HepG2 (cell line): ENCODE data around the gene CASKIN2.
A peak's percentile ranks its signal among the peaks of the same experiment; 100 is the strongest.

Experiments
- ATF1 ChIP-seq: IDR thresholded peaks from 2 replicates; pipeline ENCODE4 v1.6.1; 2016; ENCODE audit warnings: mild to moderate bottlenecking, control low read depth
- BCL3 ChIP-seq: sonication (generic); formaldehyde crosslinking; IDR thresholded peaks from 2 replicates; pipeline ENCODE4 v1.5.1; 2020; ENCODE audit warnings: mild to moderate bottlenecking, missing genetic modification reagents, moderate library complexity
- CTCF ChIP-seq: sonication (generic); formaldehyde crosslinking; IDR thresholded peaks from 2 replicates; pipeline ENCODE4 v1.5.0; 2020; ENCODE audit warnings: mild to moderate bottlenecking, missing genetic modification reagents, moderate library complexity
- HNRNPL ChIP-seq: fragments of 200-400 bp; formaldehyde crosslinking; IDR thresholded peaks from 2 replicates; pipeline ENCODE4 v1.6.1; 2017; ENCODE audit warnings: mild to moderate bottlenecking, low read depth, low read length
- HNRNPUL1 ChIP-seq: fragments of 200-400 bp; formaldehyde crosslinking; IDR thresholded peaks from 2 replicates; pipeline ENCODE4 v1.6.1; 2017; ENCODE audit warnings: low read depth, mild to moderate bottlenecking, low read length, moderate library complexity
- MXI1 ChIP-seq: IDR thresholded peaks from 3 replicates; pipeline ENCODE4 v1.6.1; 2012; ENCODE audit warnings: low read depth, low read length, inconsistent platforms, borderline replicate concordance
- NFE2 ChIP-seq: sonication (generic); formaldehyde crosslinking; IDR thresholded peaks from 2 replicates; pipeline ENCODE4 v1.4.0; 2020; ENCODE audit warnings: missing genetic modification reagents
- NFE2L1 ChIP-seq: sonication (generic); formaldehyde crosslinking; IDR thresholded peaks from 2 replicates; pipeline ENCODE4 v1.4.0; 2020; ENCODE audit warnings: missing genetic modification reagents, mild to moderate bottlenecking, borderline replicate concordance
- NR2C2 ChIP-seq: sonication (generic); formaldehyde crosslinking; IDR thresholded peaks from 2 replicates; pipeline ENCODE4 v1.4.0; 2020; ENCODE audit warnings: missing genetic modification reagents, mild to moderate bottlenecking, moderate library complexity, borderline replicate concordance
- POLR2AphosphoS5 ChIP-seq: IDR thresholded peaks from 2 replicates; pipeline ENCODE4 v1.6.1; 2012; ENCODE audit warnings: low read depth, low read length
- ZBTB2 ChIP-seq: sonication (generic); formaldehyde crosslinking; IDR thresholded peaks from 2 replicates; pipeline ENCODE4 v1.8.0; 2022; ENCODE audit warnings: low read depth, missing genetic modification reagents
- ZNF574 ChIP-seq: sonication (generic); formaldehyde crosslinking; IDR thresholded peaks from 2 replicates; pipeline ENCODE4 v1.4.0; 2020; ENCODE audit warnings: missing genetic modification reagents
- ZNF589 ChIP-seq: sonication (generic); formaldehyde crosslinking; conservative IDR thresholded peaks from 2 replicates; pipeline ENCODE4 v1.8.0; 2022; ENCODE audit warnings: mild to moderate bottlenecking, moderate library complexity, missing genetic modification reagents

- TF ChIP-seq POLR2AphosphoS5 = no peak
- TF ChIP-seq ZNF589 (CRISPR knock-in tag) = peak; percentile 48; the same call in 1 of the 2 replicates
- TF ChIP-seq ZBTB2 = no peak
- no peak for TF ChIP-seq NR2C2 (CRISPR knock-in tag)
- TF ChIP-seq NFE2 (CRISPR knock-in tag) = no peak
- TF ChIP-seq MXI1 = no peak
- TF ChIP-seq BCL3 (CRISPR knock-in tag) = 0 out of 2 replicates have a peak, but pooled peaks have one; percentile 41
- TF ChIP-seq HNRNPUL1 = no peak
- TF ChIP-seq HNRNPL = 0 out of 2 replicates have a peak, but pooled peaks have one; percentile 18
- no peak for TF ChIP-seq ZNF574 (CRISPR knock-in tag)
- TF ChIP-seq CTCF = no peak
- no peak for TF ChIP-seq NFE2L1
- TF ChIP-seq ATF1 (CRISPR knock-in tag) = no peak
Measured at GRCh38 chr17:75516619-75517296, 1.4 kb upstream of the CASKIN2 start.
